Measurements from ENCODE around the gene PCSK2.

The PCSK2 gene

DNA sequence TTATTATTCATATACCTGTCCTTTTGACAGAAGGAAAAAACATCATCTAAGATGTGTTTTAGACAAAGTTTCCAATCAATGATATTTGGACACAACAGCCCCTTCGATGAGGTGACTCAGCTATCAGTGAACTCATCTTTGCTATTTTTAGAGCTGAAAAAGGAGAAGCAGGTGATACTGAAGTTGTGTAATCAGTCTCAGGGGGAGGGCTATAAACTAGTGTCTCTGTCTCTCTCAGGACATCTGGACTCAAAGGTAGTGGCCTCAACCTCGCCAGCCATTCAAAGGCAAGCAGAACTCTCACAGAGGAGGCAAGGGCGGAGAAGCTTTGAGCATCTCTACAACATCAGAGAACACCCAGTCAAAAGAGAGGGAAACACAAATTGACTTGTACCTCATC is 168.9 kb downstream of the PCSK2 start:
- TF ChIP-seq, protein P1, sequence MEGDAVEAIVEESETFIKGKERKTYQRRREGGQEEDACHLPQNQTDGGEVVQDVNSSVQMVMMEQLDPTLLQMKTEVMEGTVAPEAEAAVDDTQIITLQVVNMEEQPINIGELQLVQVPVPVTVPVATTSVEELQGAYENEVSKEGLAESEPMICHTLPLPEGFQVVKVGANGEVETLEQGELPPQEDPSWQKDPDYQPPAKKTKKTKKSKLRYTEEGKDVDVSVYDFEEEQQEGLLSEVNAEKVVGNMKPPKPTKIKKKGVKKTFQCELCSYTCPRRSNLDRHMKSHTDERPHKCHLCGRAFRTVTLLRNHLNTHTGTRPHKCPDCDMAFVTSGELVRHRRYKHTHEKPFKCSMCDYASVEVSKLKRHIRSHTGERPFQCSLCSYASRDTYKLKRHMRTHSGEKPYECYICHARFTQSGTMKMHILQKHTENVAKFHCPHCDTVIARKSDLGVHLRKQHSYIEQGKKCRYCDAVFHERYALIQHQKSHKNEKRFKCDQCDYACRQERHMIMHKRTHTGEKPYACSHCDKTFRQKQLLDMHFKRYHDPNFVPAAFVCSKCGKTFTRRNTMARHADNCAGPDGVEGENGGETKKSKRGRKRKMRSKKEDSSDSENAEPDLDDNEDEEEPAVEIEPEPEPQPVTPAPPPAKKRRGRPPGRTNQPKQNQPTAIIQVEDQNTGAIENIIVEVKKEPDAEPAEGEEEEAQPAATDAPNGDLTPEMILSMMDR (conservative IDR thresholded peaks at IDR 0.05; ENCODE audit: control insufficient read depth, insufficient read depth, low read depth, low read length): no peak
- DNase-seq (ENCODE audit: low read depth): no peak
- H3K4me3 ChIP-seq (ENCODE audit: control insufficient read depth, low read depth, low read length): no peak overlapping the region

DNA sequence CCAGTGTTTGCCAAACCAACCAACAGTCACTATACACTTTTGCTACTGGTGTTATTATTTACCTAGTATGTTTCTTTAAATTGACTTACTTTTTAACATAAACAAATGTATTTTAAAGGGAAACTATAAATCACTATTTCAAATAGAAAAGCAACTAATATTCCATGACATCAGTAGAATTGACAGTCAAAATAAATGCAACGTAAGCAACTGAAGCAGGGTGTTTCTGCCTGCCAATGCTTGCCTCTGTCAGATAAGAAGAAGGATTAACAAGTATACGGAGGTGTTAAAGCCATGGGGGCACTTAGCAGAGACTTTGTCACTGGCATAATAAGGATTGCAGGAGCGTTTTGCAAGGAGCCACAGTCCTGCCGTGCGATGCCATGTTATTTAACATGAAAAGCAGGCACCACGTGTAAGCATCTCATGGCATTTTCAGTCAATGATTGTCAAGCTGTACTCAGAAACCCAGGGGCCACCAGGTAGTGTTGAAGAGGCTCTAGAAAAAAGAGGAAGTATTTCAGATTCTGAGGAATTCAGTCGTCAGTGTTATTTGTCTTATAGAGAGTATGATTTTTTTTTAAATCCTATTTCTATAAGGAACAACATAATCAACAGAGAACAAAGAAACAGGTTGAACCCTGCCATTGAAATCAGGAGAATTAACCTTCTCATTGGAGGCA is 172.6 kb downstream of the PCSK2 start:
- TF ChIP-seq, protein P1 (conservative IDR thresholded peaks at IDR 0.05; ENCODE audit: control insufficient read depth, insufficient read depth, low read depth, low read length): no peak
- no peak for DNase-seq (ENCODE audit: low read depth)
- H3K4me3 ChIP-seq (ENCODE audit: control insufficient read depth, low read depth, low read length): no peak overlapping the region

GRCh38 chr20:17403461-17403860 is 176.6 kb downstream of the PCSK2 start:
- TF ChIP-seq, protein P1 (conservative IDR thresholded peaks at IDR 0.05; ENCODE audit: control insufficient read depth, insufficient read depth, low read depth, low read length): no peak
- no peak for DNase-seq (ENCODE audit: low read depth)
- no peak overlapping the region for H3K4me3 ChIP-seq (ENCODE audit: control insufficient read depth, low read depth, low read length)

- H3K4me3 ChIP-seq (ENCODE audit: control insufficient read depth, low read depth, low read length): no peak overlapping the region
- no peak for DNase-seq (ENCODE audit: low read depth)
- TF ChIP-seq, protein P1 (conservative IDR thresholded peaks at IDR 0.05; ENCODE audit: control insufficient read depth, insufficient read depth, low read depth, low read length): no peak
Observed at GRCh38 chr20:17406051-17406590, 179.3 kb downstream of the PCSK2 start.

DNA sequence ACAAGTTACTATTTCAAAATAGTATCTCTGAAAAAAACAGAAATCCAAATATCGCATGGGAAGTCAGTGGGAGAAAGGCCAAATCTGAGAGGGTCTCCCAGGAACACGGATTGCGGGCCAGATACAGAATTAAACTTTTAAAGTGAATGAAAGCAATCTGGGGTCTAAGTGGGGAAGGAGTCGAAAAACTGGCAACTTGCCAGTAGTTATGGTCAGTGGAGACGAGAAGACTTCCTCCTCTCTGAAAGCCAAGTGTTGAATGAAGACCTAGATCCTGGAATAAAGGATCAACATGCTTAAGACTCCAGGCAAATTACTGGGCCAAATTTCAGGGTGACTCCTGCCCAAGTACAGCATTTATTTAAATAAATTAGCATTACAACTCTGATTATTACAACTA is 180.7 kb downstream of the PCSK2 start:
- H3K4me3 ChIP-seq (ENCODE audit: control insufficient read depth, low read depth, low read length): no peak overlapping the region
- TF ChIP-seq, protein P1 (conservative IDR thresholded peaks at IDR 0.05; ENCODE audit: control insufficient read depth, insufficient read depth, low read depth, low read length): no peak
- no peak for DNase-seq (ENCODE audit: low read depth)

DNA sequence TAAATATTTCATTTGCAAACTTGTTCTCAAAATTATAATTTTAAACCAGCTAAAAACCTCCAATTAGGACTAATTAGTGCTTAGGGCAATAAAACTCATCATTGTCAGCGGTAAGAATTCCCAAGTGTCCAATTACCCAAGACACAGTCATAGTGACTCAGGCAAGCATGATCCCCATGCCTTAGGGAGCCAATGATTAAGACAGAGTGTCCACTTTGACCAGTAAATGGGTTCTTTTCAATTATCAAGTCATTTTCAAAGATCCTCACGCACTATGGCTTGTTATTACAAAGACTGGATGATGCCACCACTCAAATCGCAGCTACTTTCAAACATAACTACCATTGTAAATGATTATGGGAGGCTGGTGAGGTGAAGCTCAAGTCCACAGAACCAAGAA is 190.4 kb downstream of the PCSK2 start:
- no peak overlapping the region for H3K4me3 ChIP-seq (ENCODE audit: control insufficient read depth, low read depth, low read length)
- TF ChIP-seq, protein P1 (conservative IDR thresholded peaks at IDR 0.05; ENCODE audit: control insufficient read depth, insufficient read depth, low read depth, low read length): no peak
- DNase-seq (ENCODE audit: low read depth): peak; percentile 5

Measured in fibroblast of mammary gland (primary cell).